H1 (cell line): ENCODE data around the gene EEF1AKMT3. TPM values are rescaled to one million over a fixed set of nuclear protein-coding genes. Genes with fewer than 3 reads are reported as not detected.

Experiments
- NANOG ChIP-seq: IDR thresholded peaks from 2 replicates; pipeline ENCODE4 v1.6.1; 2011; ENCODE audit warnings: low read length, low read depth, mild to moderate bottlenecking, inconsistent platforms; ENCODE audit not compliant: insufficient read depth, poor library complexity, severe bottlenecking
- polyA plus RNA-seq, 7 experiments: library from polyadenylated mRNA; depleted of rRNA in 3 of 7; stranded (reverse) in 5 of 7; unstranded in 2 of 7; fragments of >200 nt in 5 of 7; fragments of 200-250 nt in 2 of 7; gene quantifications; 1 replicate in 5 of 7; 2 replicates in 1 of 7; 4 replicates in 1 of 7; pipeline versions ENCODE4 v1.2.1 to v1.2.3, GENCODE V29; 2011 to 2013; ENCODE audit warnings: missing spikeins in 2 of 7, mixed read lengths in 2 of 7
- total RNA-seq: library from RNA; stranded (reverse); fragmentation: NEBNext Ultra II Directional; extraction: Animal tissue kit (Norgen Biotek cat#: 25700); gene quantifications from 2 replicates; pipeline ENCODE4 v1.2.1, GENCODE V29; 2021

EEF1AKMT3 gene
- total and polyA plus RNA-seq, 2 of the 8 experiments (the other 6 are each of a cell fraction or from before 2014, with no cell fraction given) = 3.1 to 4.4 TPM

DNA sequence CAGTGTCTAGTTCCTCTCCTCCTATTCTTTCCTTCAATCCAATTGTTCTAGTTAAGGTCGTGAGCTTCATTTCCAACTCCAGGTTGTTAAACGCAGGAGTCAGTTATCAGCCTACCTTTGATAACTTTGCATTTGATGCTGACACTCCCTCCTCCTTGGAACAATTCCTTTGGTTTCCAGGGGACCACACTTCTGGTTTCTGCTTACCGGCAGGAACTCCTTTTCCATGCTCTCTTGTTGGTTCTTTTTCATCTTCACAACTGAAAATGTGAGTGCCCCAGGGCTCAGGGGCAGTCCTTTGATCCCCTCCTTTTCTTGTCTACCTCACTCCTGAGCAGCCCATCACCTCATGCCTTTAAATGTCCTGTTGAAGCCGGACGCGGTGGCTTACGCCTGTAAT is 5.0 kb downstream of the EEF1AKMT3 start (continued):
- no peak for TF ChIP-seq NANOG
- TF ChIP-seq, all 59 proteins: peak for 0
